ENCODE measurements around the gene FGF14.

DNA sequence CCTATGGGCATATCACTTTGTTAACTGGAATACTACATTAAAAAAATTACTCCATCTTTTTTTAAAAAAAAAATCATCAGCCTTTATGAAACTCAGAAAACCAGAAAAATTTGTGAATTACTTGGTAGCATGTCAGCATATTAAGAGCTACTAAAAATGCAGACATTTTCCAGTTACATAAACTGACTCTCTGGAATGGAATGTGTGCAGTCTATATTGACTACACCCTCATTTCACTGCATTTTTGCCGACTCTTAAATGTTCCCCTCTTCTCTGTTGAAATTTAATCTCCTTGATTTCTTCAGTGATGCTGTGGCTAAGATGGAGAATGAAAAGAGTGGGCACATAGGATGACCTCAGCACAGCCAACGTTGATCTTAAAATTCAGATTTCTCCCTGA is 555.6 kb downstream of the FGF14 start:
- no peak for TF ChIP-seq CTCF (IDR thresholded peaks at IDR 0.05; ENCODE audit: low read depth, low read length, poor library complexity, severe bottlenecking)
- no peak for TF ChIP-seq EZH2phosphoT487 (IDR thresholded peaks at IDR 0.05; ENCODE audit: borderline replicate concordance, low read length)

All from DOHH2 (cell line).